Stomach (tissue), 9 donors: ENCODE results near the gene KIF20B. TPM values are rescaled to one million over a fixed set of nuclear protein-coding genes. Genes with fewer than 3 reads are reported as not detected.

ENCODE experiments used
- DNase-seq, 2 donors: peaks; one replicate each; pipeline versions ENCODE4 v3.0.0 to v3.0.0-alpha.2; 2013 to 2019
- H3K27ac ChIP-seq, 5 donors: fragments of 200-600 bp in 4 of 5; sonication (generic) in 4 of 5; one replicate each; pipeline ENCODE4 v1.5.1; 2013 to 2019; ENCODE audit warnings: mild to moderate bottlenecking in 1 of 5, moderate library complexity in 1 of 5
- H3K27me3 ChIP-seq, 3 donors: fragments of 200-600 bp; sonication (generic); one replicate each; pipeline ENCODE4 v1.5.1; 2017 to 2019; ENCODE audit warnings: mixed run types in 1 of 3
- H3K36me3 ChIP-seq, 4 donors: fragments of 200-600 bp; sonication (generic); 1 replicate in 3 of 4; 2 replicates in 1 of 4; pipeline ENCODE4 v1.5.1; 2016 to 2019
- H3K4me1 ChIP-seq, 4 donors: fragments of 200-600 bp; sonication (generic); one replicate each; pipeline ENCODE4 v1.5.1; 2016 to 2019
- H3K4me3 ChIP-seq, 4 donors: fragments of 200-600 bp; sonication (generic) in 3 of 4; one replicate each; pipeline ENCODE4 v1.5.1; 2016 to 2019; ENCODE audit warnings: mild to moderate bottlenecking in 1 of 4
- H3K9me3 ChIP-seq, 4 donors: fragments of 200-600 bp; sonication (generic); one replicate each; pipeline ENCODE4 v1.5.1; 2016 to 2019
- CTCF ChIP-seq, 7 experiments: fragments of 450-650 bp in 4 of 7; fragments of 200-600 bp in 3 of 7; sonication (generic) in 3 of 7; IDR thresholded peaks; one replicate each; pipeline ENCODE4 v1.5.1; 2016 to 2019; ENCODE audit warnings: antibody characterized with exemption in 7 of 7, control low read depth in 2 of 7, mild to moderate bottlenecking in 1 of 7
- EP300 ChIP-seq: sonication (generic); formaldehyde crosslinking; IDR thresholded peaks from one replicate; pipeline ENCODE4 v1.6.1; 2017; ENCODE audit warnings: antibody characterized with exemption
- POLR2A ChIP-seq, 4 donors: fragments of 450-650 bp; IDR thresholded peaks; one replicate each; pipeline ENCODE4 v1.6.1; 2016; ENCODE audit warnings: antibody characterized with exemption in 4 of 4, control low read depth in 2 of 4, mild to moderate bottlenecking in 1 of 4, moderate library complexity in 1 of 4
- POLR2AphosphoS5 ChIP-seq, 3 donors: sonication (generic); formaldehyde crosslinking; IDR thresholded peaks; one replicate each; pipeline ENCODE4 v1.6.1; 2016; ENCODE audit warnings: antibody characterized with exemption in 3 of 3
- WGBS, 5 donors: extraction: QIAGEN DNeasy Blood & Tissue Kit in 3 of 5; methylation state at CpG; one replicate each; pipeline versions ENCODE4 v1.1.5 to v1.1.7; 2013 to 2018; 5-methylcytosine and 5-hydroxymethylcytosine counted together
- intact Hi-C: fragments of 100-400 bp; cut with DNase I; formaldehyde crosslinking; loops from one replicate; pipeline ENCODE4 v1.15.1; 2023; ENCODE audit warnings: low total_unique reads
- polyA plus RNA-seq, 3 donors: library from polyadenylated mRNA; stranded (reverse); fragments of 200-250 nt; gene quantifications; one replicate each; pipeline ENCODE4 v1.2.3, GENCODE V29; 2013
- total RNA-seq, 5 donors: library from RNA; depleted of rRNA; stranded (reverse); fragments of >200 nt; gene quantifications; one replicate each; pipeline versions ENCODE4 v1.1.0 to v1.2.3, GENCODE V29; 2014 to 2016
- donor health status: healthy with polysubstance abuse.
- donor health status: Bipolar disorder and iron deficiency.
- donor health status: healthy.

The KIF20B gene
- total and polyA plus RNA-seq, 8 donors = 1.5 to 10.6 (median 2.3) TPM

GRCh38 chr10:89798092-89798491 is 96.7 kb downstream of the KIF20B start:
- no peak for DNase-seq
- TF ChIP-seq POLR2A (IDR thresholded peaks at IDR 0.05) (no peak), EP300 (no peak), CTCF (IDR thresholded peaks at IDR 0.05) (no peak), POLR2AphosphoS5 (IDR thresholded peaks at IDR 0.05) (no peak)
- Histone ChIP-seq H3K27ac (no peak overlapping the region), H3K4me1 (no peaks in the 10 kb centered on the region), H3K4me3 (no peak overlapping the region), H3K9me3 (no peaks in the 10 kb centered on the region), H3K36me3 (no peaks in the 10 kb centered on the region), H3K27me3 (no peaks in the 10 kb centered on the region)
- WGBS, 5 donors = 58 to 87% (median 84%) methylated on average over 2 of the region's 2 CpGs
- intact Hi-C loops = loop anchor here (10.0 kb wide), 1 partner anchor 987 kb away; no protein-coding TSS in a partner anchor

- 76 to 87% (median 81%) methylated on average over 2 of the region's 2 CpGs for WGBS, 5 donors
- no peak for TF ChIP-seq POLR2AphosphoS5 (IDR thresholded peaks at IDR 0.05)
- no peak for TF ChIP-seq POLR2A (IDR thresholded peaks at IDR 0.05)
- TF ChIP-seq CTCF (IDR thresholded peaks at IDR 0.05) = no peak
- no peak for TF ChIP-seq EP300
- no peaks in the 10 kb centered on the region for H3K4me1 ChIP-seq
- DNase-seq = no peak
- no peaks in the 10 kb centered on the region for H3K27me3 ChIP-seq
- H3K27ac ChIP-seq = no peak overlapping the region
- no peaks in the 10 kb centered on the region for H3K36me3 ChIP-seq
- intact Hi-C loops = loop anchor here (10.0 kb wide), 1 partner anchor 985 kb away; no protein-coding TSS in a partner anchor
- H3K4me3 ChIP-seq = no peak overlapping the region
- H3K9me3 ChIP-seq = no peaks in the 10 kb centered on the region
These were observed 98.2 kb downstream of the KIF20B start for GRCh38 chr10:89799573-89799972.

- WGBS, 5 donors = 54 to 69% (median 62%) methylated on average over 2 of the region's 2 CpGs
- H3K27ac ChIP-seq = no peak overlapping the region
- intact Hi-C loops = no loop called here
- no peaks in the 10 kb centered on the region for H3K27me3 ChIP-seq
- H3K9me3 ChIP-seq = no peaks in the 10 kb centered on the region
- TF ChIP-seq EP300 (no peak), POLR2A (IDR thresholded peaks at IDR 0.05) (no peak), CTCF (IDR thresholded peaks at IDR 0.05) (no peak), POLR2AphosphoS5 (IDR thresholded peaks at IDR 0.05) (no peak)
- DNase-seq = no peak
- peaks cover 0 to 9% (median 0%) of the 10 kb centered on the region in 4 donors for H3K4me1 ChIP-seq
- no peaks in the 10 kb centered on the region for H3K36me3 ChIP-seq
- H3K4me3 ChIP-seq = no peak overlapping the region
These were observed 104.2 kb downstream of the KIF20B start for GRCh38 chr10:89805599-89806013.

DNA sequence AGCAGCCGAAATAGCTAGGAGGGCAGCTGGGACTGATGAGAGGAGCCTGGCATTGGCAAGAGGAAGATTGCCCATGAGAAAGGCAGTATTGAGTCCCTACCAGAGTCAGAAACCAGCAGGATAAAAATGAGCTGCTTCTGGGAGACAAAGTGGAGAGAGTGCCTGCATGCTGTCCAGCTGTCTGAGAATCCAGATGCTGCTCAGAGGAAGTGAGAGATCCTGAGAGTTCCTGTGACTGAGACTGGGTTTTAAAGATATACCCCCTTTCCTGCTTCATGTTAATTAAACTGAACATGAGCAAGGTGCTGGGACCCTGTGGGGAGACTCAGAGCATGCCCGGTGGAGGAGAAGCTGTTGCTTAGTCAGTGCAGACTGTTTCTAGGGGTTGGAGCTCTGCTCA is 107.5 kb downstream of the KIF20B start:
- no peak overlapping the region for H3K4me3 ChIP-seq
- no peak overlapping the region for H3K27ac ChIP-seq
- WGBS, 5 donors = 67 to 82% (median 75%) methylated on average over 2 of the region's 2 CpGs
- TF ChIP-seq POLR2AphosphoS5 (IDR thresholded peaks at IDR 0.05) (no peak), EP300 (no peak), POLR2A (IDR thresholded peaks at IDR 0.05) (no peak), CTCF (IDR thresholded peaks at IDR 0.05) (no peak)
- intact Hi-C loops = no loop called here
- H3K4me1 ChIP-seq = peaks cover 0 to 9% (median 0%) of the 10 kb centered on the region in 4 donors
- no peaks in the 10 kb centered on the region for H3K9me3 ChIP-seq
- H3K36me3 ChIP-seq = no peaks in the 10 kb centered on the region
- no peaks in the 10 kb centered on the region for H3K27me3 ChIP-seq
- no peak for DNase-seq
